H4 (cell line): ENCODE data around the gene PDGFD. TPM values are rescaled to one million over a fixed set of nuclear protein-coding genes. Genes with fewer than 3 reads are reported as not detected.

ENCODE experiments used
- DNase-seq: peaks from one replicate; pipeline ENCODE4 v3.0.0-alpha.2; 2015; ENCODE audit warnings: low spot score
- total RNA-seq: library from RNA; depleted of rRNA; stranded (reverse); fragments of >200 nt; shearing (Covaris generic); gene quantifications from 2 replicates; pipeline ENCODE4 v1.2.3, GENCODE V29; 2014; rRNA removed

PDGFD gene
- total RNA-seq, result 4.4 and 5.3 TPM in 2 replicates

DNA sequence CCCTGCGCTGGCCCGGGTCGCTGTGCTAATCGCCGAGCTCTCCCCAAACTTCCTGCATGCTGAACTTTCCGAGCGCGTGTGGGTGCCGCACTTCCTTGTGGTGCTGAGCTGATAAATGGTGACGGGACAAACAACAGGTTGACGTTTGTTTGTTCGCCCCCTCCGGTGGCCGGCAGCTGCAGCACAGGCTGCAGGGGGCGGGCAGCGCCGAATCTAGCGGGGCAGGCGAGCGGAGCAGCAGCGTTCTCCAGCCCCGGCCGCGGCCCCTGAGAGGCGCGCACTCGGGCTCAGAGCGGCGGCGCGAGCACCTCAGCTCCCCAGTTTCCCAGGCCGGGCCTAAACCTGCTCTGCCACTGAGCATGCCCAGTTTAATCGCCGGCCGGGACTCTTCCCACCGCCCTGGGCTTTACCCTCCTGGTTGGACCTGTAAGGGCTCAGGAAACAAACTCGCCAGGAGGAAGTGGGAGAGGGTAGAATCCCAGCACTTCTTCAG lies at the start of gene PDGFD:
TSS of gene PDGFD (minus strand) at position 120 of the 493 bp plus-strand sequence.
- DNase-seq, result peak; percentile 37

GRCh38 chr11:104206936-104207335 lies 43.0 kb upstream of the PDGFD start:
- no peak for DNase-seq

DNA sequence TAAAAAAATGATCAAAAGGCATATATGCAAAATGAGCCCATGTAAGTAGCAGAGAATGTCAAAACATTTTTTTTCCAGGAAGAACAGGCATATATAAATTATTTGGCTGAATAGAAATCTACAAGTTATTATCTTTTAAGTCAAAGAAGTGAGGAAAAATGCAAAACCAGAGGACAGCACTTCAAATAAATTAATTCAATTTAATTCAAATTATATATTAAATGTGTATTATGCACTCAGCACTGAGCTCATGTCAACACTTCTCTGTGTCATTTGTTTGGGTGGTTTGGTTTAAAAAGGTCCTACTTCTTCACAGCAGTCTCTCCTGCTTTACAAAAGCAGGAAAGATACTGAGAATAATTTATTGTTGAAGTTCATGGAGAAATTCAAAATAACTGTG lies 41.9 kb upstream of the PDGFD start:
- DNase-seq, result no peak

GRCh38 chr11:104200688-104201087 lies 36.7 kb upstream of the PDGFD start:
- no peak for DNase-seq

DNA sequence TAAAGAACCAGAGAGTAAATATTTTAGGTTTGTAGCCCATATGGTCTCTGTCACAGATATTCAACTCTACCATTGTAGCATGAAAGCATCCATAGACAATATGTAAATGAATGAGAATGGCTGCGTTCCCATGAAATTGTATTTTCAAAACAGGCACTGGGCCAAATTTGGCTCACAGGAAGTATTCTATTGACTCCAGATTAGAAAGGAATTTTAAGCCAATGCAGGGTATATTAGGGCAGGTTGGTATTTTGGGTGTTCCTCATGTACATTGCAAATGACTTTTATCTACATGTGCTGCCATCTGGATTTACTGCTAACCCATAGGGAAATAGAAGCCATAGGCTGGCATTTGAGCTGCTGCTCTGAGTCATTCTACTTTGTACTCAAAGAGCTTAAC lies 35.1 kb upstream of the PDGFD start:
- no peak for DNase-seq

DNA sequence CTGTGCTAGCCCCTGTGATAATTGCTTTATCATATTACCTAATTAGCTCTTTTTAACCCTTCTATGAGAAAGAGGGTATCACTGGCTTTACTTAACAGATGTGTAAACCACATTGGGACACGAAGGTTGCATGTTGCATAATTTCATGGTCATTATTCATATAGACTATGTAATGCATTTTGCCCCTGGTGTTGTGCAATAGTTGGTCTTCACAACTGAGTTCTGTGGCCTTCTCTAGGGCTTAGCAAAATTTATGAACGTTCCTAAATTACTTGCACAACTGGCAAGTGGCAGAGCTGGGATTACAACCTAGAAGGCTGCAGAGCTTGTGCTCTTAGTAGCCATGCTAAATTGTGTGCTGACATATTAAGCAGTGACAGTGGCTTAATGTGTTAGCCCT lies 34.6 kb upstream of the PDGFD start:
- no peak for DNase-seq

DNA sequence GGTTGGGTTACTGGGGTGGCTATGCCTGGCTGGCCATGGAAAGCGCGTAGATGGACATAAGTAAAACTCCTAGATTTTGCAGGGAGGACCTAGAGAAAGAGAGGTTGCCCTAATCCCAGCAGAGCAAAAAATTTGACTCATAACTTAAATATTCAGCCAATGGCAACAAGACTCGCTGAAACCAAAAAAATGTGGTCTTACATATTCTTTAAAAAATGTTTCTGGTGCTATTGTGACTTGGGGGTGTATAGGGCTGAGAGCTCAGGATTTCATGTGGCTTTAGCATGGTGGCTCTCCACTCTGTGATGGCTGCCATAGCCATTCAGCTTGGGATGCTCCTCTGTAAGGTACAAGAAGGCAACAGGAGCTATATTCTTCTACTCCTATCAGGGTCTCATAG lies 27.2 kb upstream of the PDGFD start:
- DNase-seq, result no peak

- no peak for DNase-seq
These were observed 19.6 kb upstream of the PDGFD start for GRCh38 chr11:104183593-104183992.

- no peak for DNase-seq
These were observed 11.8 kb upstream of the PDGFD start for GRCh38 chr11:104175769-104176168.

DNA sequence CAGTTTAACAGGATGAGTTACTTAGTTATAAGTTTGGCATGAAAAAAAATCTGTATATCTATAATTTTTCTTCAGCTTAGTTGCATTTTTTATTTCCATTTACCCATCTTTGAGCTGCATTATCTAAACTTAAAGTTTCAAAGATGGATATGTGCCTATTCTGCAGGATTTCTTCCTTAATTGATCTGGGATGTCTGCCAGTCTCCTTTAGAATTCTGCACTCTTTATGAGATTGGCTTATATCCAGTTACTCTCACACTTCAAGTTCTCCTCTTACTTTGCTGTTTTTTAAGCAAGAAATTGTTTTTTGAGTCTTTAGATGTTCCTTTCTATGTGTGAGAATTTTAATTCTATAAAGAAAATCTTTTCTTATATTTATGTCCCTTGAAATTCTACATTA lies 5.1 kb upstream of the PDGFD start:
- DNase-seq, result no peak

- DNase-seq, result no peak
These were observed 1.1 kb upstream of the PDGFD start for GRCh38 chr11:104165014-104165413.

DNA sequence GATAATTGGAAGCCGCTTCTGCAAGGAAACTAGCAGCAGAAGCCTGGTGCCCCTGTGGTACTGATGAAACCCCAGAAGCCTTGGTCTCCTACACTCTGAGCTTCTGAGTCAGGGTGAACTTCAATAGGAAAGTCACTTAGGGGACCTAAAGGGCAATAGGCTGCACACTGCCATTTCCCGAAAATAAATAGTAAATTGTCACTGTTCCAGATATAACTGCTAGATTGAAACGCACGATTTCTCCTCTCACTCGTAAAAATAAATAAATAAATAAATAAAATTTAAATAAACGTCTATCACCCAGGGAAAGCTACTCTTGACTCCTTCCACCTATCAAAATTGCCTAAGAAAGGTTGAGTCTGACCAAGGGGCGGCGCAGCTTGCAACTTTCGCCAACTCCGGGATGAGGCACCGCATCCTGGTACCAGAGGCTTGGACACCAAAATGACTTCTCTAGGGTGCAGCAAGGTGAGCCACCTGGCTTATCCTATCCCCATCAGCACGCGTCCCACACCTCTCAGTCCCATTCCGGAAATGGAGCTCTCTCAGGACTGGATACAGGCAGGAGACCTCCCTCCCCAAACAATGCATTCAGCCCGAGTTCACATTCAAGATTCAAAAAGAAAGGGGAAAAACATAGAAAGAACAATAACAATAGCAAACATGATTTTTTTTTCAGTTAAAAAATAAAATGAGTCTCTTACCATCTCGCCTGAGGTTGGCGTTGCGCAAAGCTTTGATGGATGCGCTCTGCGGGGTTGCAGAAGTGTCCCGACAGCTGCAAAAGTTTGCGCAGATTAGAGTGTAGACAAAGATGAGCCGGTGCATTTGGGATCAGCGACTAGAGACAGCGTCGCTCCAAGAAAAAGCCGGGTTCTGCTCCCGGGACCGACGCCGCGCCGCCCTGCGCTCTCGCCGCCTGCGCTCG lies 583 bp downstream of the PDGFD start:
- DNase-seq, result no peak

GRCh38 chr11:104161751-104162450 lies 2.0 kb downstream of the PDGFD start:
- no peak for DNase-seq

DNA sequence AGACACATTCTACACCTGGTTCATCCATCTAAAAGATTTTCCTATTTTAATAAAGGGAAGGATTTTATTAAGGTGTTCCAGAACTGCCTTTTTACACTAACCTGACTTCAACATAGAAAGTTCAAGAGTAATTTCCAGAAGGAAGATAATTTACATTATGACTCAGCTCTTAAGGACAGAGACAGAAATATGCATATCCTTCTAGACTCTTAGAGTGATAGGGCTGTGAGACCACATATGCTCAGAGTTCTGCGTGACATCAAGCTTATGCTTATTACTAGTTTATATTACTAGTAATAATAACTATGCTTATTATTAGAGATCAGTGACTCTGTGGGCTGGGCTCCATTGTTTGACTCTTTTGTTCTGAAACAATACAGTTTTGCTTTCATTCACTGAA lies 4.6 kb downstream of the PDGFD start:
- DNase-seq, result no peak

- DNase-seq, result no peak
These were observed 8.6 kb downstream of the PDGFD start for GRCh38 chr11:104155375-104155774.

- no peak for DNase-seq
These were observed 9.7 kb downstream of the PDGFD start for GRCh38 chr11:104154296-104154695.

GRCh38 chr11:104152941-104153505 lies 10.9 kb downstream of the PDGFD start:
- no peak for DNase-seq

- DNase-seq, result peak; percentile 21
These were observed 12.3 kb downstream of the PDGFD start for GRCh38 chr11:104151404-104152204.

- no peak for DNase-seq
These were observed 15.2 kb downstream of the PDGFD start for GRCh38 chr11:104148706-104149105.

- no peak for DNase-seq
These were observed 15.9 kb downstream of the PDGFD start for GRCh38 chr11:104148074-104148473.

DNA sequence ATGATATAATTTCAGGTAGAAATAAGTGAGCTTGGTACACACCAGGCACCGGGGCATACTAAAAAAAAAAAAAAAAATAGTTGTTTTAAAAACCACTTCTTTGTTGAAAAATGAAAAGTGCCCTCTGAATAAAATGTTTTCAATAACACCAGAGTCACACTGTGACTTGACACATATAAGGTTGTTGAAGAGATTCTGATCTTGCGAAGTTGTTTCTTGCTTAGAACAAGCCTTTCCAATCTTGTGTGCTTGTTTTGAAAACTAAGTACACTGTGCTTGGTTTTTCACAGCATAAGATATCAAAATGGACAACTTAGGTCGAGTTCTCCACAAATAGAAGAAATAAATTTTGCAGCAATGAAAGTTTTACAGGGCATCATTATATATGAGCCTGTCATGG lies 17.0 kb downstream of the PDGFD start:
- DNase-seq, result no peak

DNA sequence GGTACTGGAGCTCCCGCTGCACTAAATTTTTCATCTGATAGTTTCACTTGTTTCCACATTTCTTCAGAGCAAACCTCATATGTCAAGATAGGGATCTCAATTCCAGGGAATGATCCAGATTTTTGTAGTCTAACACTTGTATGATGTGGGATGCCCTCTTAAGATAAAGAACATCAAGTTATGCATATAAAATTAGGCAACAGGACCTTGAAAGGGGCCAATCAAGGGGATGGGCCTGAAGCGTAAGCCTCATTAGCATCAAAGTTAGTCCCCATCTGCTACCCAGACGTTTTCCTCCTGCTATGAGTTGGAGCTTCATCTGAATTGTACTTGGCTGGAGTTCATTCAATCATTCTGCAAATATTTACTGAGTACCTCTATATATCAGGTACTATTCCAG lies 17.5 kb downstream of the PDGFD start:
- no peak for DNase-seq
